Esophagus muscularis mucosa (tissue), 3 donors: ENCODE measurements around the gene CCDC34.

Experiments
- CTCF ChIP-seq, 3 experiments: fragments of 200-600 bp in 2 of 3; fragments of 450-650 bp in 1 of 3; sonication (generic) in 2 of 3; IDR thresholded peaks; one replicate each; pipeline ENCODE4 v1.5.1; 2017 to 2019; ENCODE audit warnings: antibody characterized with exemption in 3 of 3, mild to moderate bottlenecking in 2 of 3, moderate library complexity in 1 of 3
- POLR2A ChIP-seq: fragments of 450-650 bp; IDR thresholded peaks from one replicate; pipeline ENCODE4 v1.6.1; 2017; ENCODE audit warnings: antibody characterized with exemption, moderate library complexity, mild to moderate bottlenecking, low read depth
- POLR2AphosphoS5 ChIP-seq, 2 donors: sonication (generic); formaldehyde crosslinking; IDR thresholded peaks; one replicate each; pipeline ENCODE4 v1.6.1; 2017; ENCODE audit warnings: antibody characterized with exemption in 2 of 2

- TF ChIP-seq POLR2A: no peak
- TF ChIP-seq POLR2AphosphoS5 (IDR thresholded peaks at IDR 0.05): no peak
- no peak for TF ChIP-seq CTCF (IDR thresholded peaks at IDR 0.05)
These were observed 71.6 kb downstream of the CCDC34 start for GRCh38 chr11:27291302-27291889.
